Caco-2 (cell line): ENCODE measurements around the gene SMIM38. TPM values are rescaled to one million over a fixed set of nuclear protein-coding genes. Genes with fewer than 3 reads are reported as not detected.

ENCODE experiments used
- BruUV-seq: library from RNA; stranded (reverse); fragments of 400-500 nt; replicated peaks from 2 replicates; lab custom pipeline; 2021; lab: Mats Ljungman, UMichigan
- CTCF ChIA-PET: fragments of 300-600 bp; sonication (Branson Sonifier 250); formaldehyde crosslinking; loops from one replicate; lab custom pipeline; 2022; ENCODE audit warnings: antibody characterized with exemption; lab: Charles Lee
- POLR2A ChIA-PET: fragments of 300-600 bp; sonication (Branson Sonifier 250); formaldehyde crosslinking; loops from one replicate; lab custom pipeline; 2022; ENCODE audit warnings: antibody characterized with exemption; lab: Charles Lee
- DNase-seq, 2 experiments: peaks; one replicate each; pipeline versions ENCODE4 v3.0.0 to v3.0.0-alpha.2; 2020 to 2022
- H3K27me3 ChIP-seq: replicated peaks from 2 replicates; pipeline ENCODE4 v1.6.0; 2011; ENCODE audit warnings: low read length; ENCODE audit not compliant: control insufficient read depth, insufficient read depth
- H3K36me3 ChIP-seq: 2 replicates; pipeline ENCODE4 v1.5.1; 2011; ENCODE audit warnings: low read length; ENCODE audit not compliant: control insufficient read depth, insufficient read depth
- H3K4me1 ChIP-seq: fragments of 250-450 bp; sonication (Bioruptor Pico); 2 replicates; pipeline ENCODE4 v1.5.1; 2020; ENCODE audit warnings: mild to moderate bottlenecking
- H3K4me3 ChIP-seq: 2 replicates; pipeline ENCODE4 v1.5.1; 2011; ENCODE audit warnings: low read depth, mild to moderate bottlenecking, control low read depth, low read length
- H3K9me3 ChIP-seq: fragments of 250-450 bp; sonication (Bioruptor Pico); 2 replicates; pipeline ENCODE4 v1.5.1; 2020; ENCODE audit warnings: mild to moderate bottlenecking, moderate library complexity
- H3K27ac Mint-ChIP-seq: one replicate; pipeline ENCODE4 v1.8.0; 2022; ENCODE audit warnings: mixed read lengths; ENCODE audit not compliant: unreplicated experiment
- H3K27me3 Mint-ChIP-seq: one replicate; pipeline ENCODE4 v1.8.0; 2022; ENCODE audit warnings: mixed read lengths; ENCODE audit not compliant: insufficient read depth, unreplicated experiment
- H3K36me3 Mint-ChIP-seq: one replicate; pipeline ENCODE4 v1.8.0; 2022; ENCODE audit warnings: mild to moderate bottlenecking, mixed read lengths; ENCODE audit not compliant: insufficient read depth, unreplicated experiment
- H3K4me1 Mint-ChIP-seq: one replicate; pipeline ENCODE4 v1.8.0; 2022; ENCODE audit warnings: low read depth, mixed read lengths; ENCODE audit not compliant: unreplicated experiment
- H3K4me3 Mint-ChIP-seq: one replicate; pipeline ENCODE4 v1.8.0; 2022; ENCODE audit warnings: mild to moderate bottlenecking, moderate library complexity, mixed read lengths; ENCODE audit not compliant: unreplicated experiment
- H3K9me3 Mint-ChIP-seq: one replicate; pipeline ENCODE4 v1.8.0; 2022; ENCODE audit warnings: mixed read lengths; ENCODE audit not compliant: unreplicated experiment
- CTCF ChIP-seq, 2 experiments: fragments of 200-600 bp in 1 of 2; IDR thresholded peaks; 1 replicate in 1 of 2; 2 replicates in 1 of 2; pipeline versions ENCODE4 v1.5.1 to v1.8.0; 2011 to 2022; ENCODE audit warnings: antibody characterized with exemption in 1 of 2, control low read depth in 1 of 2, inconsistent platforms in 1 of 2, low read depth in 1 of 2, low read length in 1 of 2, mild to moderate bottlenecking in 1 of 2, moderate library complexity in 1 of 2; ENCODE audit not compliant: insufficient read depth in 1 of 2, severe bottlenecking in 1 of 2, unreplicated experiment in 1 of 2
- intact Hi-C: fragments of 100-400 bp; cut with micrococcal nuclease; formaldehyde crosslinking; loops from one replicate; pipeline ENCODE4 v1.10.0; 2022; ENCODE audit not compliant: unreplicated experiment
- total RNA-seq: library from RNA; stranded (reverse); gene quantifications from 2 replicates; pipeline ENCODE4 v1.2.3, GENCODE V29; 2022

Gene SMIM38
- total RNA-seq, 1 experiment from 2014 or later, result 0.66 TPM

- H3K9me3 ChIP-seq, result 0 out of 2 replicates have a peak, but pooled peaks cover 2% of the 10 kb centered on the region
- no peak overlapping the region for H3K27ac Mint-ChIP-seq
- no peak overlapping the region for H3K4me3 ChIP-seq
- peaks cover 7% of the 10 kb centered on the region for H3K27me3 Mint-ChIP-seq
- peaks cover 28% of the 10 kb centered on the region for H3K9me3 Mint-ChIP-seq
- no peak for TF ChIP-seq CTCF (IDR thresholded peaks at IDR 0.05; ENCODE audit: insufficient read depth in 1 of 2, low read depth in 1 of 2, low read length in 1 of 2, severe bottlenecking in 1 of 2, unreplicated experiment in 1 of 2)
- BruUV-seq, result no TSS peak
- ChIA-PET CTCF (no interaction called here), POLR2A (no interaction called here)
- intact Hi-C loops, result no loop called here
- no peak overlapping the region for H3K4me3 Mint-ChIP-seq
- no peaks in the 10 kb centered on the region for H3K36me3 ChIP-seq
- H3K4me1 Mint-ChIP-seq, result no peaks in the 10 kb centered on the region
- DNase-seq, result no peak
- H3K4me1 ChIP-seq, result peaks cover 6% of the 10 kb centered on the region; the same call in 1 of the 2 replicates
- no peaks in the 10 kb centered on the region for H3K36me3 Mint-ChIP-seq
- H3K27me3 ChIP-seq, result no peaks in the 10 kb centered on the region
Observed at GRCh38 chr11:69195824-69196782, 40.4 kb downstream of the SMIM38 start.

GRCh38 chr11:69196783-69197169, 41.0 kb downstream of the SMIM38 start:
- peaks cover 7% of the 10 kb centered on the region for H3K27me3 Mint-ChIP-seq
- H3K4me1 Mint-ChIP-seq, result no peaks in the 10 kb centered on the region

More at GRCh38 chr11:69196783-69197169, 41.0 kb downstream of the SMIM38 start:
- intact Hi-C loops, result no loop called here
- H3K4me1 ChIP-seq, result peaks cover 6% of the 10 kb centered on the region; the same call in 1 of the 2 replicates
- BruUV-seq, result no TSS peak
- no peaks in the 10 kb centered on the region for H3K36me3 Mint-ChIP-seq
- no peaks in the 10 kb centered on the region for H3K36me3 ChIP-seq
- peaks cover 28% of the 10 kb centered on the region for H3K9me3 Mint-ChIP-seq
- no peak for TF ChIP-seq CTCF (IDR thresholded peaks at IDR 0.05; ENCODE audit: insufficient read depth in 1 of 2, low read depth in 1 of 2, low read length in 1 of 2, severe bottlenecking in 1 of 2, unreplicated experiment in 1 of 2)
- no peak overlapping the region for H3K4me3 ChIP-seq
- ChIA-PET POLR2A (interaction anchor here (0.5 kb wide), 1 partner anchor 218 kb away, joined by 5 read pairs; no protein-coding TSS in a partner anchor), CTCF (no interaction called here)
- DNase-seq, result no peak
- no peaks in the 10 kb centered on the region for H3K27me3 ChIP-seq
- H3K9me3 ChIP-seq, result 0 out of 2 replicates have a peak, but pooled peaks cover 2% of the 10 kb centered on the region
- no peak overlapping the region for H3K4me3 Mint-ChIP-seq
- H3K27ac Mint-ChIP-seq, result no peak overlapping the region
